Measurements from ENCODE around the gene DOCK1.

DNA sequence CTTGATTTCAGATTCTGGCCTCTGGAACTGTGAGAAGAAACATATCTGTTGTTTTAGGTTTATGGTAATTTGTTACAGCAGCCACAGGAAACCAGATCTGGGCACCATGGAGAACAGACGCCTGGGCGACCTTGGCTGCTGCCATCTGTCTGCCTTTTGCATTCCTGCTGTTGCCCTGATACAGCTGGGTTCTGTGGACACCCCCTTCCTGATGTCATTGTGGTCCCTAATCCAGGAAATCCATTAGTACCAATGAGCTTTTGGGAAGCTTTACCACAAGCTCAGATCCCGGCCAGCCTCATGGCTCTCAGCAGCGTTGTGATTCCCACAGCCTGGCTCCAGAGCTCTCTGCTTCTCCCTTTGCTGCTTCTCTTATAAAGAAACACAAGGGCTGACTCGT, 469.7 kb downstream of the DOCK1 start:
- TF ChIP-seq POLR2A (IDR thresholded peaks at IDR 0.05), result no peak
- TF ChIP-seq, protein P1, sequence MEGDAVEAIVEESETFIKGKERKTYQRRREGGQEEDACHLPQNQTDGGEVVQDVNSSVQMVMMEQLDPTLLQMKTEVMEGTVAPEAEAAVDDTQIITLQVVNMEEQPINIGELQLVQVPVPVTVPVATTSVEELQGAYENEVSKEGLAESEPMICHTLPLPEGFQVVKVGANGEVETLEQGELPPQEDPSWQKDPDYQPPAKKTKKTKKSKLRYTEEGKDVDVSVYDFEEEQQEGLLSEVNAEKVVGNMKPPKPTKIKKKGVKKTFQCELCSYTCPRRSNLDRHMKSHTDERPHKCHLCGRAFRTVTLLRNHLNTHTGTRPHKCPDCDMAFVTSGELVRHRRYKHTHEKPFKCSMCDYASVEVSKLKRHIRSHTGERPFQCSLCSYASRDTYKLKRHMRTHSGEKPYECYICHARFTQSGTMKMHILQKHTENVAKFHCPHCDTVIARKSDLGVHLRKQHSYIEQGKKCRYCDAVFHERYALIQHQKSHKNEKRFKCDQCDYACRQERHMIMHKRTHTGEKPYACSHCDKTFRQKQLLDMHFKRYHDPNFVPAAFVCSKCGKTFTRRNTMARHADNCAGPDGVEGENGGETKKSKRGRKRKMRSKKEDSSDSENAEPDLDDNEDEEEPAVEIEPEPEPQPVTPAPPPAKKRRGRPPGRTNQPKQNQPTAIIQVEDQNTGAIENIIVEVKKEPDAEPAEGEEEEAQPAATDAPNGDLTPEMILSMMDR (IDR thresholded peaks at IDR 0.05), result no peak
